ENCODE data around the gene GTF2E1. TPM values are rescaled to one million over a fixed set of nuclear protein-coding genes. Genes with fewer than 3 reads are reported as not detected.
"Not testable (repeated sequence)": the region's sequence is repeated elsewhere in the genome, so short reads cannot be mapped to it uniquely, and the experiment has no call there.

Gene GTF2E1
- total RNA-seq, 1 experiment from 2014 or later, result 22.9 TPM

DNA sequence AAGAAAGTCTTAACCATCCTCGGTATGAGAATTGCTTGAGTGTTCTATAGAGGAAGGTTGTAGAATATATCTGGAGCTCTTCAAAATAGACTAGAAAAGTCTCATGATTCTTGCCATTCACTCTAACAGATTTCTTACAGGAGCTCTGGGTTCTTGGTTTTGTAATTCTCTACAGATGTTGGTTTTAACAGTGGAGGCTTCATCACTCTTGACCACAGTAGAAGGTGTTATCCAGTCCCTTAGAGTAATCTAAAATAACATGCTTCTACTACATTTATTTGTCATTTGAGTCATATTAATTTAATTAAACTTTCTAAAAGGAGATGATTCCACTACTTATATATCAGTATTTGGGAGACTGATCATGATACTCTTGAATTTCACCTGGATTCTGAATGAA, 9.7 kb downstream of the GTF2E1 start:
- Mint-ChIP-seq H3K4me3 (ENCODE audit: low read depth, unreplicated experiment) (no peak overlapping the region), H3K27me3 (ENCODE audit: unreplicated experiment) (no peaks in the 10 kb centered on the region), H3K36me3 (ENCODE audit: insufficient read depth, unreplicated experiment) (no peaks in the 10 kb centered on the region), H3K9me3 (ENCODE audit: low read depth, unreplicated experiment) (no peaks in the 10 kb centered on the region), H3K4me1 (ENCODE audit: low read depth, unreplicated experiment) (no peaks in the 10 kb centered on the region), H3K27ac (ENCODE audit: unreplicated experiment) (no peak overlapping the region)
- CTCF ChIA-PET, result no interaction called here
- no TSS peak for BruUV-seq (replicated peaks)
- intact Hi-C loops (cut with micrococcal nuclease; ENCODE audit: unreplicated experiment), result no loop called here
- TF ChIP-seq, protein P1, sequence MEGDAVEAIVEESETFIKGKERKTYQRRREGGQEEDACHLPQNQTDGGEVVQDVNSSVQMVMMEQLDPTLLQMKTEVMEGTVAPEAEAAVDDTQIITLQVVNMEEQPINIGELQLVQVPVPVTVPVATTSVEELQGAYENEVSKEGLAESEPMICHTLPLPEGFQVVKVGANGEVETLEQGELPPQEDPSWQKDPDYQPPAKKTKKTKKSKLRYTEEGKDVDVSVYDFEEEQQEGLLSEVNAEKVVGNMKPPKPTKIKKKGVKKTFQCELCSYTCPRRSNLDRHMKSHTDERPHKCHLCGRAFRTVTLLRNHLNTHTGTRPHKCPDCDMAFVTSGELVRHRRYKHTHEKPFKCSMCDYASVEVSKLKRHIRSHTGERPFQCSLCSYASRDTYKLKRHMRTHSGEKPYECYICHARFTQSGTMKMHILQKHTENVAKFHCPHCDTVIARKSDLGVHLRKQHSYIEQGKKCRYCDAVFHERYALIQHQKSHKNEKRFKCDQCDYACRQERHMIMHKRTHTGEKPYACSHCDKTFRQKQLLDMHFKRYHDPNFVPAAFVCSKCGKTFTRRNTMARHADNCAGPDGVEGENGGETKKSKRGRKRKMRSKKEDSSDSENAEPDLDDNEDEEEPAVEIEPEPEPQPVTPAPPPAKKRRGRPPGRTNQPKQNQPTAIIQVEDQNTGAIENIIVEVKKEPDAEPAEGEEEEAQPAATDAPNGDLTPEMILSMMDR (IDR thresholded peaks at IDR 0.05; ENCODE audit: unreplicated experiment), result no peak
- DNase-seq, result no peak

DNA sequence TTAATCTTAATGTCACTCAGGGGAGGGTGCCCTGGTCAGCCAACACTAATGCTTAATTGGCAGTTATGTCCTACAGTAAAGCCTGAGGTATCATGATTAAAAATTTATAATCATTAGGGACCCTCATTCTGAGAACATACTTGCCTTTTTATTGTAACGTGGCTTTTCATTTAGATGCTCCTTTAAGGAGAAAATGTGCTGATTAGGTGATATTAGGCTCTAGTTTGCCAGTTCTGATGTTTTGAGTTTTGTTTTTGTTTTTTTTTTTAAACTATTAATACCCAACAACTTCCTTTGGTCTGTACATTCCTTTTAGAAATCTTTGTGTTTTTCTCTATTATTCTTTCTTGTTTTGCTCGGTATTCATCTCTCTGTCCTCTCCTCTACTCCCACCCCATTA, 10.3 kb downstream of the GTF2E1 start:
- Mint-ChIP-seq H3K27me3 (ENCODE audit: unreplicated experiment) (no peaks in the 10 kb centered on the region), H3K4me3 (ENCODE audit: low read depth, unreplicated experiment) (no peak overlapping the region), H3K27ac (ENCODE audit: unreplicated experiment) (no peak overlapping the region), H3K4me1 (ENCODE audit: low read depth, unreplicated experiment) (no peaks in the 10 kb centered on the region), H3K9me3 (ENCODE audit: low read depth, unreplicated experiment) (no peaks in the 10 kb centered on the region), H3K36me3 (ENCODE audit: insufficient read depth, unreplicated experiment) (no peaks in the 10 kb centered on the region)
- intact Hi-C loops (cut with micrococcal nuclease; ENCODE audit: unreplicated experiment), result no loop called here
- BruUV-seq (replicated peaks), result no TSS peak
- DNase-seq, result no peak
- TF ChIP-seq, protein P1 (IDR thresholded peaks at IDR 0.05; ENCODE audit: unreplicated experiment), result no peak
- CTCF ChIA-PET, result no interaction called here

DNA sequence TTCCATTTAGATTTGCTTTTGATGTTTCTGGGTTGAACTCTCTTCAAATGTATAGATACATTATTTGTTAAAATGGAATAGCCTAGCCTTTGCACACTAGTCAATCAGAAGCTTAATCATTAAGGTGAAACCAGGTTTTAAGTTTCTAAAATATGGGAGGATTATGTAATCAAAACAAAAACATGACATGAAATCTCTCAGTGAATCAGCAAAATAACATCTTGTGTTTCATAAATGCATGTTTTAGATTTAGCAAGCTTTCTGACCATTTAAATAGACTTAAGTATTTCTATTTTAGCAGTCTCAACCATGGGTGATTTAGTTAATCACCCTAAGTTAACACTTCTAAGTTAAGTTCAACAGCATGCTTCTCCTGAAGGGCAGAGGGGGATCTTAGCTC, 11.3 kb downstream of the GTF2E1 start:
- intact Hi-C loops (cut with micrococcal nuclease; ENCODE audit: unreplicated experiment), result no loop called here
- Mint-ChIP-seq H3K27me3 (ENCODE audit: unreplicated experiment) (no peaks in the 10 kb centered on the region), H3K4me1 (ENCODE audit: low read depth, unreplicated experiment) (no peaks in the 10 kb centered on the region), H3K9me3 (ENCODE audit: low read depth, unreplicated experiment) (no peaks in the 10 kb centered on the region), H3K4me3 (ENCODE audit: low read depth, unreplicated experiment) (no peak overlapping the region), H3K36me3 (ENCODE audit: insufficient read depth, unreplicated experiment) (no peaks in the 10 kb centered on the region), H3K27ac (ENCODE audit: unreplicated experiment) (no peak overlapping the region)
- CTCF ChIA-PET, result no interaction called here
- no TSS peak for BruUV-seq (replicated peaks)
- no peak for DNase-seq
- TF ChIP-seq, protein P1 (IDR thresholded peaks at IDR 0.05; ENCODE audit: unreplicated experiment), result no peak

DNA sequence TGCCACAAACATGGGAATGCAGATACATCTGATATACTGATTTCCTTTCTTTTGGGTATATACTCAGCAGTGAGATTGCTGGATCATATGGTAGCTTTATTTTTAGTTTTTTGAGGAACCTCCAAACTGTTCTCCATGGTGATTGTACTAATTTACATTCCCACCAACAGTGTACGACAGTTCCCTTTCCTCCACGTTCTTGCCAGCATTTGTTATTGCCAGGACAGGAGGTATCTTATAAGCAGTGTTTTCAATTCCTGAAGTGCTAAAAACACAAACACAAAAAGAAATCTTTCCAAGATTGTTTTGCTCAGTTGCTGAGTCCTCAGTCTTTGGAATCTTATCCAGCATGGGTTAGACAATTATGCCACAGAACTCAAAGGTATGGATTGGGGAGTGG, 13.5 kb downstream of the GTF2E1 start:
- BruUV-seq (replicated peaks), result no TSS peak
- no peaks in the 10 kb centered on the region for H3K36me3 Mint-ChIP-seq (ENCODE audit: insufficient read depth, unreplicated experiment)
- H3K9me3 Mint-ChIP-seq (ENCODE audit: low read depth, unreplicated experiment), result peaks cover 2% of the 10 kb centered on the region
- CTCF ChIA-PET, result no interaction called here
- intact Hi-C loops (cut with micrococcal nuclease; ENCODE audit: unreplicated experiment), result no loop called here
- no peak for DNase-seq
- H3K4me3 Mint-ChIP-seq (ENCODE audit: low read depth, unreplicated experiment), result no peak overlapping the region
- TF ChIP-seq, protein P1 (IDR thresholded peaks at IDR 0.05; ENCODE audit: unreplicated experiment), result no peak
- peaks cover 2% of the 10 kb centered on the region for H3K4me1 Mint-ChIP-seq (ENCODE audit: low read depth, unreplicated experiment)
- H3K27me3 Mint-ChIP-seq (ENCODE audit: unreplicated experiment), result no peaks in the 10 kb centered on the region
- H3K27ac Mint-ChIP-seq (ENCODE audit: unreplicated experiment), result no peak overlapping the region

DNA sequence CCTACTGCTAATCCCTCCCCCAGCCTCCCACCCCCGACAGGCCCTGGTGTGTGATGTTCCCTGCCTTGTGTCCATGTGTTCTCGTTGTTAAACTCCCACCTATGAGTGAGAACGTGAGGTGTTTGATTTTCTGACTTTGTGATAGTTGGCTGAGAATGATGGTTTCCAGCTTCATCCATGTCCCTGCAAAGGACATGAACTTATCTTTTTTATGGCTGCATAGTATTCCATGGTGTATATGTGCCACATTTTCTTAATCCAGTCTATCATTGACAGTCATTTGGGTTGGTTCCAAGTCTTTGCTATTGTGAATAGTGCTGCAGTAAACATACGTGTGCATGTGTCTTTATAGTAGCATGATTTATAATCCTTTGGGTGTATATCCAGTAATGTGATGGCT, 16.0 kb downstream of the GTF2E1 start:
- intact Hi-C loops (cut with micrococcal nuclease; ENCODE audit: unreplicated experiment); BruUV-seq (replicated peaks); H3K36me3 Mint-ChIP-seq (ENCODE audit: insufficient read depth, unreplicated experiment); DNase-seq; H3K4me3 Mint-ChIP-seq (ENCODE audit: low read depth, unreplicated experiment); H3K9me3 Mint-ChIP-seq (ENCODE audit: low read depth, unreplicated experiment); CTCF ChIA-PET; H3K27ac Mint-ChIP-seq (ENCODE audit: unreplicated experiment); H3K27me3 Mint-ChIP-seq (ENCODE audit: unreplicated experiment): not testable (repeated sequence)
- peaks cover 11% of the 10 kb centered on the region for H3K4me1 Mint-ChIP-seq (ENCODE audit: low read depth, unreplicated experiment)

Measured in Calu3 (cell line).